Trophoblast cell (in vitro differentiated cells and primary cell): ENCODE measurements around the gene APBA3.

ENCODE experiments used
- DNase-seq, 2 donors: peaks; one replicate each; pipeline ENCODE4 v3.0.0-alpha.2; 2016
- H2AFZ ChIP-seq: 2 replicates; pipeline ENCODE4 v1.6.1; 2013; ENCODE audit warnings: low read length, moderate library complexity, mild to moderate bottlenecking; ENCODE audit not compliant: insufficient read depth, poor library complexity
- H2AK5ac ChIP-seq: 2 replicates; pipeline ENCODE4 v1.6.1; 2013; ENCODE audit warnings: mild to moderate bottlenecking, low read length
- H2BK120ac ChIP-seq: 2 replicates; pipeline ENCODE4 v1.6.1; 2013; ENCODE audit warnings: low read length, mild to moderate bottlenecking, moderate library complexity; ENCODE audit not compliant: insufficient read depth, poor library complexity
- H2BK12ac ChIP-seq: 2 replicates; pipeline ENCODE4 v1.6.1; 2013; ENCODE audit warnings: mild to moderate bottlenecking, low read length, moderate library complexity
- H2BK5ac ChIP-seq: 2 replicates; pipeline ENCODE4 v1.6.1; 2013; ENCODE audit warnings: low read length, low read depth, moderate library complexity, mild to moderate bottlenecking; ENCODE audit not compliant: poor library complexity
- H3K14ac ChIP-seq: 2 replicates; pipeline ENCODE4 v1.6.1; 2013; ENCODE audit warnings: mild to moderate bottlenecking, low read length
- H3K18ac ChIP-seq: 2 replicates; pipeline ENCODE4 v1.6.1; 2013; ENCODE audit warnings: mild to moderate bottlenecking, low read length
- H3K23ac ChIP-seq: 2 replicates; pipeline ENCODE4 v1.6.1; 2013; ENCODE audit warnings: low read length
- H3K27ac ChIP-seq: 2 replicates; pipeline ENCODE4 v1.5.1; 2013; ENCODE audit warnings: low read depth, mild to moderate bottlenecking, inconsistent platforms, low read length, moderate library complexity
- H3K27me3 ChIP-seq: 2 replicates; pipeline ENCODE4 v1.6.1; 2013; ENCODE audit warnings: inconsistent platforms, mild to moderate bottlenecking, low read length, moderate library complexity; ENCODE audit not compliant: insufficient read depth
- H3K36me3 ChIP-seq, 2 experiments: 1 replicate in 1 of 2; 2 replicates in 1 of 2; pipeline ENCODE4 v1.6.1; 2013; ENCODE audit warnings: low read length in 2 of 2, mild to moderate bottlenecking in 2 of 2, moderate library complexity in 1 of 2; ENCODE audit not compliant: insufficient read depth in 2 of 2, control insufficient read depth in 1 of 2
- H3K4ac ChIP-seq: 2 replicates; pipeline ENCODE4 v1.6.1; 2013; ENCODE audit warnings: low read depth, mild to moderate bottlenecking, low read length, moderate library complexity
- H3K4me1 ChIP-seq, 2 experiments: 1 replicate in 1 of 2; 2 replicates in 1 of 2; pipeline ENCODE4 v1.6.1; 2013; ENCODE audit warnings: low read length in 2 of 2, mild to moderate bottlenecking in 2 of 2, moderate library complexity in 1 of 2; ENCODE audit not compliant: insufficient read depth in 2 of 2, control insufficient read depth in 1 of 2
- H3K4me2 ChIP-seq: 2 replicates; pipeline ENCODE4 v1.6.1; 2013; ENCODE audit warnings: inconsistent platforms, mild to moderate bottlenecking, low read length, moderate library complexity
- H3K4me3 ChIP-seq: 2 replicates; pipeline ENCODE4 v1.5.1; 2013; ENCODE audit warnings: mild to moderate bottlenecking, low read depth, low read length, inconsistent platforms
- H3K79me1 ChIP-seq: one replicate; pipeline ENCODE4 v1.6.1; 2013; ENCODE audit warnings: low read length
- H3K79me2 ChIP-seq: 2 replicates; pipeline ENCODE4 v1.6.1; 2013; ENCODE audit warnings: low read length, mild to moderate bottlenecking; ENCODE audit not compliant: control insufficient read depth, insufficient read depth, poor library complexity
- H3K9ac ChIP-seq: 2 replicates; pipeline ENCODE4 v1.6.1; 2013; ENCODE audit warnings: mild to moderate bottlenecking, low read length
- H3K9me3 ChIP-seq: 2 replicates; pipeline ENCODE4 v1.6.1; 2013; ENCODE audit warnings: low read depth, mild to moderate bottlenecking, control low read depth, inconsistent platforms, low read length; ENCODE audit not compliant: insufficient read depth
- H4K12ac ChIP-seq: 2 replicates; pipeline ENCODE4 v1.6.1; 2013; ENCODE audit warnings: low read depth, mild to moderate bottlenecking, low read length, moderate library complexity
- H4K8ac ChIP-seq: 2 replicates; pipeline ENCODE4 v1.6.1; 2013; ENCODE audit warnings: low read depth, mild to moderate bottlenecking, low read length, moderate library complexity
- H4K91ac ChIP-seq: one replicate; pipeline ENCODE4 v1.6.1; 2013; ENCODE audit warnings: low read depth, mild to moderate bottlenecking, low read length, moderate library complexity
- WGBS: extraction: QIAGEN DNeasy Blood & Tissue Kit; methylation state at CpG from one replicate; pipeline ENCODE4 v1.1.7; 2013; ENCODE audit warnings: missing lambda C conversion rate; ENCODE audit not compliant: insufficient read length, insufficient coverage; ENCODE audit errors: extremely low coverage; 5-methylcytosine and 5-hydroxymethylcytosine counted together

APBA3 gene

DNA sequence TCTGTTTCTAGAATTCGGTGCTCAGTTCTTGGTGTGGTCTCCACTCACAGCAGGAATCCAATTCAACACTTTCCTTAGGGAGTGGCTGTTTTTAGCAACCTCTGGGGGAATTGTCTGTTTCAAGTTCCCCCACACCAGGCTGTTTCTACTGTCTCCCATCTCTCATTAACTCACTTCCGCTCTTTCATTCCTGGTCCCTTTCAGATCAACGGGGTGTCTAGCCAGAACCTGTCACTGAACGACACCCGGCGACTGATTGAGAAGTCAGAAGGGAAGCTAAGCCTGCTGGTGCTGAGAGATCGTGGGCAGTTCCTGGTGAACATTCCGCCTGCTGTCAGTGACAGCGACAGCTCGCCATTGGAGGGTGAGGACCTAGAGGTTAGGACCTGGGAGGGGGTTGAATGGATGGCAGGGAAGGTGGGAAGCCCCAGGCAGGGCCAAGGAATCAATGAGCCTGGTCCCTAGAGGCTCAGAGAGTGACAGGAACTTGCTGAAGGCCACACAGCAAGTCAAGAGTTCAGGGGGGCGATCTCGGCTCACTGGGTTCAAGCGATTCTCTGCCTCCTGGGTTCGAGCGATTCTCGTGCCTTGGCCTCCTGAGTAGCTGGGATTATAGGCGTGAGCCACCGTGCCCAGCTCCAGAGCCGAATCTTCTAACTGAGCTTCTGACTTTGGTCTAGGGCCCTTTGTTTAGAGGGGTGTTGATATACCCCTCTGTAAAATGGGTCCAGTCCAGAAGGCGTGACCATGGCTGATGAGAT is 27.8 kb downstream of the APBA3 start:
- Histone ChIP-seq H3K9ac (no peak overlapping the region), H3K14ac (no peak overlapping the region), H2BK120ac (no peak overlapping the region), H3K79me2 (no peaks in the 10 kb centered on the region), H4K91ac (no peak overlapping the region), H3K27ac (no peak overlapping the region), H3K4me2 (no peak overlapping the region), H3K4ac (no peak overlapping the region), H3K27me3 (no peaks in the 10 kb centered on the region), H3K4me1 (no peaks in the 10 kb centered on the region), H3K18ac (no peak overlapping the region), H2AK5ac (no peak overlapping the region), H4K8ac (no peak overlapping the region), H3K23ac (no peak overlapping the region), H3K9me3 (peaks cover 7% of the 10 kb centered on the region), H2BK12ac (no peak overlapping the region), H2BK5ac (no peak overlapping the region), H2AFZ (no peak overlapping the region), H4K12ac (no peak overlapping the region), H3K4me3 (no peak overlapping the region), H3K36me3 (peaks cover 15 to 22% of the 10 kb centered on the region in 2 experiments), H3K79me1 (no peaks in the 10 kb centered on the region)
- no peak for DNase-seq
- WGBS, result no CpG with 5 or more reads among the region's 20 CpGs

- Histone ChIP-seq H2AFZ (no peak overlapping the region), H2BK12ac (no peak overlapping the region), H3K27ac (no peak overlapping the region), H3K4me1 (no peaks in the 10 kb centered on the region), H3K36me3 (peaks cover 8 to 19% of the 10 kb centered on the region in 2 experiments), H4K91ac (no peak overlapping the region), H4K8ac (no peak overlapping the region), H3K14ac (no peak overlapping the region), H3K4me2 (no peak overlapping the region), H3K79me1 (no peaks in the 10 kb centered on the region), H3K4me3 (no peak overlapping the region), H2BK5ac (no peak overlapping the region), H3K27me3 (no peaks in the 10 kb centered on the region), H2AK5ac (no peak overlapping the region), H3K4ac (no peak overlapping the region), H3K18ac (no peak overlapping the region), H3K9ac (no peak overlapping the region), H3K9me3 (peaks cover 3% of the 10 kb centered on the region), H3K79me2 (no peaks in the 10 kb centered on the region), H3K23ac (no peak overlapping the region), H4K12ac (no peak overlapping the region), H2BK120ac (no peak overlapping the region)
- no CpG with 5 or more reads among the region's 1 CpG for WGBS
- no peak for DNase-seq
Measured at GRCh38 chr19:3732108-3732507, 29.4 kb downstream of the APBA3 start.

DNA sequence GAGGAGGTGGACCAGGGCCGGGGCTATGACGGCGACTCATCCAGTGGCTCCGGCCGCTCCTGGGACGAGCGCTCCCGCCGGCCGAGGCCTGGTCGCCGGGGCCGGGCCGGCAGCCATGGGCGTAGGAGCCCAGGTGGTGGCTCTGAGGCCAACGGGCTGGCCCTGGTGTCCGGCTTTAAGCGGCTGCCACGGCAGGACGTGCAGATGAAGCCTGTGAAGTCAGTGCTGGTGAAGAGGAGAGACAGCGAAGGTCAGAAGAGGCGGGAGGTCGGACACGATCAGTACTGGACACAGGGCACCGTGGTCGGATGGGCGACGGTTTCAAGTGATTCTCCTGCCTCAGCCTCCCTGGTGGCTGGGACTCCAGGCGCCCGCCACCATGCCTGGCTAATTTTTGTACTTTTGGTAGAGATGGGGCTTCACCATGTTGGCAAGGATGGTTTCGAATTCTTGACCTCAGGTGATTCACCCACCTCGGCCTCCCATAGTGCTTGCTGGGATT is 31.0 kb downstream of the APBA3 start:
- Histone ChIP-seq H2BK12ac (no peak overlapping the region), H2BK5ac (no peak overlapping the region), H3K79me1 (no peaks in the 10 kb centered on the region), H3K4me3 (no peak overlapping the region), H3K14ac (no peak overlapping the region), H2AK5ac (no peak overlapping the region), H4K91ac (no peak overlapping the region), H3K79me2 (no peaks in the 10 kb centered on the region), H3K4me1 (no peaks in the 10 kb centered on the region), H3K23ac (no peak overlapping the region), H3K18ac (no peak overlapping the region), H2AFZ (no peak overlapping the region), H3K27me3 (no peaks in the 10 kb centered on the region), H3K9ac (no peak overlapping the region), H4K12ac (no peak overlapping the region), H3K36me3 (peaks cover 8 to 14% of the 10 kb centered on the region in 2 experiments), H2BK120ac (no peak overlapping the region), H3K4ac (no peak overlapping the region), H3K27ac (no peak overlapping the region), H4K8ac (no peak overlapping the region), H3K9me3 (peaks cover 3% of the 10 kb centered on the region), H3K4me2 (no peak overlapping the region)
- no peak for DNase-seq
- no CpG with 5 or more reads among the region's 32 CpGs for WGBS

GRCh38 chr19:3725640-3726310 is 35.7 kb downstream of the APBA3 start:
- no peak overlapping the region for H3K18ac ChIP-seq
- no peak overlapping the region for H2AFZ ChIP-seq
- H3K9me3 ChIP-seq, result peaks cover 1% of the 10 kb centered on the region
- H2AK5ac ChIP-seq, result no peak overlapping the region
- no peak overlapping the region for H4K12ac ChIP-seq
- no peaks in the 10 kb centered on the region for H3K79me2 ChIP-seq
- H3K14ac ChIP-seq, result no peak overlapping the region
- H3K27ac ChIP-seq, result no peak overlapping the region
- peaks cover 2 to 6% of the 10 kb centered on the region in 2 experiments for H3K36me3 ChIP-seq
- WGBS, result no CpG with 5 or more reads among the region's 14 CpGs
- H2BK12ac ChIP-seq, result no peak overlapping the region
- H4K8ac ChIP-seq, result no peak overlapping the region
- H3K9ac ChIP-seq, result no peak overlapping the region
- no peak overlapping the region for H2BK120ac ChIP-seq
- H4K91ac ChIP-seq, result no peak overlapping the region
- no peak overlapping the region for H3K4me3 ChIP-seq
- no peak for DNase-seq
- H3K23ac ChIP-seq, result no peak overlapping the region
- peaks cover 4% of the 10 kb centered on the region for H3K79me1 ChIP-seq
- no peak overlapping the region for H2BK5ac ChIP-seq
- H3K27me3 ChIP-seq, result no peaks in the 10 kb centered on the region
- no peak overlapping the region for H3K4me2 ChIP-seq
- no peak overlapping the region for H3K4ac ChIP-seq
- H3K4me1 ChIP-seq, result peaks cover 8 to 16% of the 10 kb centered on the region in 2 experiments
